Measurements from ENCODE around the gene TMEM14A. TPM values are rescaled to one million over a fixed set of nuclear protein-coding genes. Genes with fewer than 3 reads are reported as not detected.

The TMEM14A gene
- total RNA-seq, 4 donors from 2014 or later = 10.1 to 15.7 (median 12.4) TPM

- TF ChIP-seq POLR2A (IDR thresholded peaks at IDR 0.05) (no peak), POLR2AphosphoS5 (IDR thresholded peaks at IDR 0.05) (no peak), CTCF (IDR thresholded peaks at IDR 0.05) (no peak), EP300 (IDR thresholded peaks at IDR 0.05) (no peak)
- no peaks in the 10 kb centered on the region for H3K9me3 ChIP-seq
- 94% methylated on average over 3 of the region's 3 CpGs for WGBS
- H3K27me3 ChIP-seq = no peaks in the 10 kb centered on the region
- no peaks in the 10 kb centered on the region for H3K36me3 ChIP-seq
- H3K4me1 ChIP-seq = no peaks in the 10 kb centered on the region
- DNase-seq (ENCODE audit: low spot score in 2 of 2) = no peak
- no peak overlapping the region for H3K27ac ChIP-seq
- no peak overlapping the region for H3K4me3 ChIP-seq
These were observed 63.2 kb downstream of the TMEM14A start for GRCh38 chr6:52734072-52734471.

GRCh38 chr6:52735071-52735470 lies 64.2 kb downstream of the TMEM14A start:
- H3K27me3 ChIP-seq = no peaks in the 10 kb centered on the region
- TF ChIP-seq POLR2AphosphoS5 (IDR thresholded peaks at IDR 0.05) (no peak), CTCF (IDR thresholded peaks at IDR 0.05) (no peak), POLR2A (IDR thresholded peaks at IDR 0.05) (no peak), EP300 (IDR thresholded peaks at IDR 0.05) (no peak)
- no peak overlapping the region for H3K27ac ChIP-seq
- WGBS = 80% methylated on average over 6 of the region's 6 CpGs
- H3K9me3 ChIP-seq = no peaks in the 10 kb centered on the region
- no peak overlapping the region for H3K4me3 ChIP-seq
- H3K4me1 ChIP-seq = no peaks in the 10 kb centered on the region
- no peak for DNase-seq (ENCODE audit: low spot score in 2 of 2)
- H3K36me3 ChIP-seq = no peaks in the 10 kb centered on the region

- Histone ChIP-seq H3K9me3 (no peaks in the 10 kb centered on the region), H3K36me3 (no peaks in the 10 kb centered on the region), H3K27me3 (no peaks in the 10 kb centered on the region), H3K4me3 (no peak overlapping the region), H3K27ac (no peak overlapping the region), H3K4me1 (no peaks in the 10 kb centered on the region)
- TF ChIP-seq POLR2AphosphoS5 (IDR thresholded peaks at IDR 0.05) = no peak
- TF ChIP-seq POLR2A (IDR thresholded peaks at IDR 0.05) = no peak
- TF ChIP-seq CTCF (IDR thresholded peaks at IDR 0.05) = no peak
- TF ChIP-seq EP300 (IDR thresholded peaks at IDR 0.05) = no peak
- WGBS = 89% methylated on average over 1 of the region's 1 CpG
- DNase-seq (ENCODE audit: low spot score in 2 of 2) = no peak
These were observed 65.2 kb downstream of the TMEM14A start for GRCh38 chr6:52736145-52736544.

Other genes with a start within 250 kb of the TMEM14A start
- gene TRAM2, start 94.1 kb upstream of the TMEM14A start, total RNA-seq = 10 to 100 TPM in 1 of 4 donors, 1 to 10 TPM in 3; 6.5 to 14.1 (median 7.2) TPM
- not detected for gene GSTA2, start 92.4 kb downstream of the TMEM14A start, total RNA-seq
- not detected for gene GSTA1, start 132.7 kb downstream of the TMEM14A start, total RNA-seq
- gene GSTA5, start 169.7 kb downstream of the TMEM14A start, total RNA-seq = not detected
- 10 to 100 TPM; 12.4 to 17.4 (median 16.3) TPM for gene GSTA3, start 238.6 kb downstream of the TMEM14A start, total RNA-seq